Measurements from ENCODE around the gene PCNX1.

Gene PCNX1

GRCh38 chr14:70888681-70889175, 18.5 kb upstream of the PCNX1 start:
- DNase-seq (ENCODE audit: low read depth in 2 of 2): peak; percentile 66 to 71

- DNase-seq (ENCODE audit: low read depth in 2 of 2): no peak
These were observed 17.7 kb upstream of the PCNX1 start for GRCh38 chr14:70889555-70889954.

DNA sequence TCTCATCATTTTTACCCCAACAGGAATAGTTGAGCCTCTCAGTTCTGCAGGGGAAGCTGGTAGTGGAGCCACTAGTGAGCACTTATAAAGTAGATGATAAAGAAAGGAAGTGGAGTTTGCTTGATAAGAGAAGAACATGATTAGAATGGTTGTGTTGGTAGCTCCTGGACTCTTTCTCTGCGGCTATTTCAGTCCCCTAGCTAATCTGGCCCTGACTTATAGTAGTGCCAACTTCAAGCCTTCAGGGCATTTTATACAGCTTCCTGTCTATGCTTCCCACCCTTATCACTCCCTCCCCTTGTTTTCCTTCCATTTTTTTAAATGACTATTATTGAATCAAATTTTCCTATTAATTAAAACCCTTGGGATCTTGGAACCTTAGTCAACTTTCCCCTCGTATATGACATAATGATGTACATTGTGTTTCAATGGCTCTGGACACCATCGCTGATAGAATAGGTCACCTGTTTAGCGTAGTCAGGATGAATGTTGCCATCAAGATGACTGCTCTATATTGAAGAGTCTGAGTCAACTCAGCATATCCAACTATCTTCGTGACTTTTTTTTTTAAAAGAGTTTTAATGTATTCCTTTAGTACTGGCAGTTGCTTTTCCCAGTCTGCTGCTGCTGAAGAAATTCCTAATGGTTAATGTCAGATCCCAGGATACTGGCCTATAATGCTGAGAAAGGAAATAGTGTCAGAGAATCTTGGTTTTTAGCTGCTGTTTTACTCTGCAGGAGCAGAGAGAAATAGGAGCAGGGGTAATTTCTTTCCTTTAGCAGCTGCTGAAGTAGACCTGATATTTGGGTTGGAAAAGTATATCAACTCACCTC, 16.2 kb upstream of the PCNX1 start:
- no peak for DNase-seq (ENCODE audit: low read depth in 2 of 2)

DNA sequence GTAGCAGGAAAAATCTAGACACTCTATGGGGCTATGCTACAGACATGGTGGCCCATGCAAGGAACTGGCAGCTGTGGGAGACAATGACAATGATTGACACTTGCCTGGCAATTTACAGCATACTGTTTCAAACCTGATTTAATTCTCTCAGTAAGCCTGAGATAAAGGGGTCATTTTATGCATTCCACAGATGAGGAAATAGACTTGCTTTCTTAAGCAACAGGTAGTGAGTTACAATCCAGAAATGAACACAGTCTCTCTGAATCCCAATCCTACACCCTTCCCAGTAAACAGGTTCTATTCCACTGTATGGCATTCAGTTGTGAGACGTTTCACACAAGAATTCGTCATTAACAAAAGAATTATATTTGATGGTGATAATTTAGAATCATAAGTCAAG, 15.5 kb upstream of the PCNX1 start:
- DNase-seq (ENCODE audit: low read depth in 2 of 2): no peak

DNA sequence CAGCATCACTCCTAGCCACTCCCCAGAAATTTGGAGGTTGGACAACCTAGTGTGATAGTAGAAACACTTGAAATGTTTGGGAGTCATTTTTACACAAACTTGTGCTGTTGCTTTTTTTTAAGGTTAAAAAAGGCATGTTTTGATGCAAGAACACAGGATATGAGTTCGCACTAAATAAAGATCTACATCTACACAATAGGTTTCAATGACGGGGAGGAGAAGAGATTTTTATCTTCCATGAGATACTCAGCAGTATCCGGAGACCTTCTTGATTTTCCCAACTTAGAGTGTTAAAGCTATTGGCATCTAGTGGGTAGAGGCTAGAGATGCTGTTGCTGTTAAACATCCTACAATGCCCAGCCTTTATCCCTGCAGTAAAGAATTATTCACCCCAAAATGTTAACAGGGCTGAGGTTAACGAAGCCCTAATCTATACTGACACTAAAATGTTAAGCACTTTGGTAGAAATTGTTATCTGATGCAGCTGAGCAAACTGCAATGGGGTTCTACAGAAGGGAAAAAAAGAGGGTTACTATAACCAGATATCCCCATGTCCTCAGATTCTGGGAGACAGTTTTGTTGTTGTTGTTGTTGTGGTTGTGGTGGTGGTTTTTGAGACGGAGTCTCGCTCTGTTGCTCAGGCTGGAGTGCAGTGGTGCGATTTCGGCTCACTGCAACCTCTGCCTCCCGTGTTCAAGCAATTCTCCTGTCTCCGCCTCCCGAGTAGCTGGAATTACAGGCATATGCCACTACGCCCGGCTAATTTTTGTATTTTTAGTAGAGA, 14.0 kb upstream of the PCNX1 start:
- no peak for DNase-seq (ENCODE audit: low read depth in 2 of 2)

GRCh38 chr14:70893858-70894291, 13.4 kb upstream of the PCNX1 start:
- DNase-seq (ENCODE audit: low read depth in 2 of 2): no peak

DNA sequence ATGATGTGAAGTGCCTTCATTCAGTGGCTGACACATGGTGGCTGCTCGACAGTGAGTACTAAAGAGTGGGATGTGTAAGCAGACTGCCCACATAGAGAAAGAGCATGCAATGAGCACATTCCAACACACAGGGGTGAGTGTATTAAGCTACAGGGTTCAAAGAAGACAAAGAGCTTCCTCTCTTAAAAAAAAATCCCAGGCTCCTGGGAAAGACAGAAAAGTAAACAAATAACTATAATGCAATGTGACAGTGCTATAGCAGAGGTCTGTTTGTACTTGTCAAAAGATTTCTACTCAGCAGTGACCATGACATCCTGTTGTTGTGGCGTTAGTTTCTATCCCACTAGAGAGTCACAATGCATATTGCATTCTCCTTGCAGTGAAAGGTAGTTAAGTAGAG, 12.4 kb upstream of the PCNX1 start:
- DNase-seq (ENCODE audit: low read depth in 2 of 2): no peak

- no peak for DNase-seq (ENCODE audit: low read depth in 2 of 2)
These were observed 10.9 kb upstream of the PCNX1 start for GRCh38 chr14:70896317-70896716.

DNA sequence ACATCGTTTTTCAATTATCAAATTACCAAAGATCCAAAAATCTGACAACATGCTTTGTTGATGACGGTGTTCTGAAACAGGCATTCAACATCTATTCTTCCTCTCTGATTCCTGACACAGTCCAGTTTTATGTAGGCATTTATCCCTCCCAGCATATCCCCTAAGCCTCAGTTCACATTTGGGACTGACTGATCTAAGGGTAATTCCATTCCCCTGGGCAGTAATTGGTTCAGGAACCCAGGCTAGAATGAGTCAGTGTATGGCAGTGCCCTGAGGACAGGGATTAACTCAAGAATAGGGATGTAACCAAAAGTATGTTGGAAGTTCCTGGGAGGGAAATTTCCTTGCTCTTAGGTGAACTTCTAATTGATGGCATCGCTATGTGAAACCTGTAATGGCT, 10.3 kb upstream of the PCNX1 start:
- no peak for DNase-seq (ENCODE audit: low read depth in 2 of 2)

GRCh38 chr14:70897464-70897863, 9.8 kb upstream of the PCNX1 start:
- peak; percentile 77 to 79 for DNase-seq (ENCODE audit: low read depth in 2 of 2)

DNA sequence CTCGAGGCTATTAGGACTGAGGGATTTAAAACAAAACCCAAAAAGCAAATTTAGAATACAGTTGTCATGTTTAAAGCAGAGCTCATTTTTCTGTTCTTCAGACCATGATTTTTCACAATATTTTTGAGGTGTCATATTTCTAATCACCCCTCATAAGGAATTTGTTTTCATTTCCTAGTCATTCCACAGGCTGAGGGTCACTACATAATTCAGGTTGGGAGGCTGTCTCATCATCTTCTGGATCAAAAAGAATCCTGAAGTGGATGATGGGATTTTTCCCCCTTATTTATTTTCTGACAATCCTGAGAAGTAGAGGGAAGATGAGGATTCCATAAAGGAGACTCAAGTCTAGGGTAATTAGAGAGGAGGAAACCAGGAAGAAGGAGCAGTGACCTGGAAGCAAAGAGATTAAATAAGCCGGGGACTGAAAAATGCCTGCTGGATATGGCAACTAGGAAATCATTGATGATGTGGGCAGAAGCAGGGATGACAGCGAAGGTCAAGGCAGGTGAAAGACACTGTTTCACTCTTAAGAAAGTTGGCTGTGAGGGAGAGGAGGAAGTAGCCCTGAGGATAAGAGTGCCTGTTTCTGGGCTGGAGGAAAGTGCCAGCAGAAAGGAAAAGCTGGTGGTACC, 9.0 kb upstream of the PCNX1 start:
- DNase-seq (ENCODE audit: low read depth in 2 of 2): no peak

GRCh38 chr14:70901269-70901668, 6.0 kb upstream of the PCNX1 start:
- peak; percentile 49 to 56 for DNase-seq (ENCODE audit: low read depth in 2 of 2)

GRCh38 chr14:70902184-70902583, 5.1 kb upstream of the PCNX1 start:
- DNase-seq (ENCODE audit: low read depth in 2 of 2): no peak

GRCh38 chr14:70904373-70904772, 2.9 kb upstream of the PCNX1 start:
- no peak for DNase-seq (ENCODE audit: low read depth in 2 of 2)

GRCh38 chr14:70905301-70905700, 2.0 kb upstream of the PCNX1 start:
- DNase-seq (ENCODE audit: low read depth in 2 of 2): peak; percentile 72

DNA sequence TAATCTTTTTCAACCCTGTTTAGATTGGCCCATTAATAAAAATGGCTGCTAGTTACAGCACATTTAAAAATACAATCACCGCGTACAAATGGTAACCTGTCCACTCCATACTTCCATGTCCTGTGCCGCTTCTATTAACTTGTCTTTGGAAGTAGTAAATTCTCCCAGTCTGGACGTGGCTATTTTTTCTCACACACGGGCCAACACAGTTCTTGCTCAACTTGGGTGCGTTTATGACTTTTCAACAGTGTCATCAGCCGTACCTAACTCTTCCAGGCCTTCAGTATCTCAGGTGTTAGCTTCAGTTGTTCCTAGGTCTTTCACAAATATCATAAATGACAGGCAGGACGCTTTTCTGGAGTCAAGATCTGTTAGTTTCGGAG, 475 bp upstream of the PCNX1 start:
- DNase-seq (ENCODE audit: low read depth in 2 of 2): no peak

GRCh38 chr14:70907996-70908934, 1.0 kb downstream of the PCNX1 start:
- no peak for DNase-seq (ENCODE audit: low read depth in 2 of 2)

DNA sequence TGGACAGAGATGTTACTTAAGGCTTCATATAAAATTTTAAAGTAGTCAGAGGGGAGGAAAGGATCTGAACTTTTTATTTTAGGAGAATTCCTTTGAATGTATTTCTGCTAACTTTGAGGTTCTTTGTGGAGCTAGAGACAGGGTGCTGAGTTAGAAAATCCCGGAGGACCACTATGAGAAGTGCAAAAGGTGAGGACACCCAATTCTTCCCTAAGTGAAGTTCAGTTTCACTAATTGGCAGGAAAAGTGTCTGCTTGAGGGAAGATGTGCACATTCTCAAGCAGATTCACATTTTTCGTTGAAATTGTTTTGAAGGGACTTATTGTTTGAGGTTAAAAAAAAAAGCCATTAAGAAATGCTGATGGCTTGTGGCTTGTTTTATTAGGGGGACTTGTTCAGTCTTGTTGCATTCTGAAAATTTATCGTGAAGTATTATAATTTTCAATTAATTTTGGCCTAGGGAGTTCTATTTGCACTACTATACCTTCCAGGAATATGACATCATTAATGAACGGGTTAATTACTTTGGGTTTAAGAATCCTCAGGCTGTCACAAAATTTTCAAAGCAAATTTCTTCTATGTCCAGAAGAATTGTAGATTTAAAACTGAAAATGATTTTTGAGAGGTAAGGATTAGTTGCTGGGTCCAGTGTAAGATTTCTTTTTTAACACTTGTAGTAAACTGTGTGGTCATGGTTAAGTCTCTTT, 1.8 kb downstream of the PCNX1 start:
- no peak for DNase-seq (ENCODE audit: low read depth in 2 of 2)

DNA sequence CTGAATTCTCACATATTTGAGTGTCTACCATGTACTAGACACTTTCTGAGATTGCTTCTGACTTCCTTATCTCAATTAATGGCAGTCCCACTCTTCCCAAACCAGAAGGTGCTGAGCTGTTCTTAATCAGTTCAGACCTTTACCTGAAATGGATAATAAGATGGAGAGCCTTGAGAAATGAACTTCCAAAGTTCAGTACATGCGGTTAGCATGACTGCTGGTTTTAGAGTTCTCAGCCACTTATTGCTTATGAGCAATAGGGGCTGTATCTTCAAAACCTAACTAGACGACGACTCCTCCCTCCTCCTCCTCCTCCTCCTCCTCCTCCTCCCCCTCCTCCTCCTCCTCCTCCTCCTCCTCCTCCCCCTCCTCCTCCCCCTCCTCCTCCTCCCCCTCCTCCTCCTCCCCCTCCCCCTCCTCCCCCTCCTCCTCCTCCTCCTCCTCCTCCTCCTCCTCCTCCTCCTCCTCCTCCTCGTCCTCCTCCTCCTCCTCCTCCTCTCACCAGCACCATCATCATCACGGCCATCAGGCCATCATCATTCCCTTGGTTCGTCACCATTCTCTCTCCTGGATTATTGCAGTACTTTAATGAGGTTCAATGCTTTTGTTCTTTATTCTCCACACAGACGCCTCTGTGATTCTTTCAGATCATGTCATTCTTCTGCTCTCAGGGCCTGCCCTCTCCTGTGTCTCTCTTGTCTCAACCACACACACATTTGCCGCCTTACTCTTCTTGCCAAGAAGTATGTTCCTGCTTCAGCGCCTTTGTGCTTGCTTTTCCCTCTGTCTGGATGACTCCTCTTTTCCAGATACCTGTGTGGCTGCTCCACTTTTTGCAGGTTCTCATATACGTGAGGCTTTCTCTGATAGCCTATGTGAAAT, 2.7 kb downstream of the PCNX1 start:
- no peak for DNase-seq (ENCODE audit: low read depth in 2 of 2)

GRCh38 chr14:70915415-70915814, 8.2 kb downstream of the PCNX1 start:
- DNase-seq (ENCODE audit: low read depth in 2 of 2): no peak
